T-cell (primary cell): ENCODE measurements around the gene C5orf34. TPM values are rescaled to one million over a fixed set of nuclear protein-coding genes. Genes with fewer than 3 reads are reported as not detected.
"Not testable (repeated sequence)": the region's sequence is repeated elsewhere in the genome, so short reads cannot be mapped to it uniquely, and the experiment has no call there.

Experiments used
- ATAC-seq, 4 experiments: fragments of 200-7000 bp in 3 of 4; fragments of 150-1000 bp in 1 of 4; cut with Tn5 transposase; replicated peaks in 1 of 4; 1 replicate in 3 of 4; 2 replicates in 1 of 4; pipeline ENCODE4 v1.10.0; 2021; ENCODE audit warnings: moderate library complexity in 3 of 4, mild to moderate bottlenecking in 2 of 4, moderate number of reproducible peaks in 1 of 4
- CTCF ChIA-PET, 2 donors: fragments of 300-600 bp; sonication (Branson Sonifier 250); formaldehyde crosslinking; loops; one replicate each; lab custom pipeline; 2022; ENCODE audit warnings: antibody characterized with exemption in 2 of 2; lab: Charles Lee
- POLR2A ChIA-PET, 2 donors: fragments of 300-600 bp; sonication (Branson Sonifier 250); formaldehyde crosslinking; loops; one replicate each; lab custom pipeline; 2022; ENCODE audit warnings: antibody characterized with exemption in 2 of 2; lab: Charles Lee
- DNase-seq, 35 experiments: peaks; one replicate each; pipeline versions ENCODE4 v3.0.0 to v3.0.0-alpha.2; 2013 to 2023
- H3K27ac ChIP-seq: one replicate; pipeline ENCODE4 v1.5.1; 2013; ENCODE audit warnings: low read length
- H3K27me3 ChIP-seq, 2 experiments: replicated peaks in 1 of 2; 1 replicate in 1 of 2; 2 replicates in 1 of 2; pipeline versions ENCODE4 v1.6.1 to v1.7.0; 2013; ENCODE audit warnings: low read length in 1 of 2, mixed read lengths in 1 of 2; ENCODE audit not compliant: control insufficient read depth in 2 of 2, insufficient read depth in 2 of 2; ENCODE audit errors: extremely low read depth in 1 of 2
- H3K36me3 ChIP-seq, 2 donors: 1 replicate in 1 of 2; 2 replicates in 1 of 2; pipeline versions ENCODE4 v1.6.1 to v1.7.0; 2013; ENCODE audit warnings: low read length in 1 of 2; ENCODE audit not compliant: control insufficient read depth in 2 of 2, insufficient read depth in 1 of 2; ENCODE audit errors: extremely low read depth in 1 of 2
- H3K4me1 ChIP-seq, 2 experiments: 1 replicate in 1 of 2; 2 replicates in 1 of 2; pipeline versions ENCODE4 v1.6.1 to v1.7.0; 2013; ENCODE audit warnings: low read length in 2 of 2, mixed read lengths in 1 of 2; ENCODE audit not compliant: insufficient read depth in 2 of 2, control insufficient read depth in 1 of 2; ENCODE audit errors: extremely low read depth in 1 of 2
- H3K4me3 ChIP-seq, 2 donors: 1 replicate in 1 of 2; 2 replicates in 1 of 2; pipeline versions ENCODE4 v1.5.1 to v1.7.0; 2013; ENCODE audit warnings: mild to moderate bottlenecking in 2 of 2, low read length in 1 of 2, moderate library complexity in 1 of 2; ENCODE audit not compliant: control insufficient read depth in 1 of 2; ENCODE audit errors: extremely low read depth in 1 of 2
- H3K9me3 ChIP-seq: 2 replicates; pipeline ENCODE4 v1.7.0; 2013
- H3K27ac Mint-ChIP-seq, 2 donors: one replicate each; pipeline ENCODE4 v1.8.0; 2020 to 2021; ENCODE audit warnings: mild to moderate bottlenecking in 2 of 2, mixed read lengths in 2 of 2
- H3K27me3 Mint-ChIP-seq, 2 donors: one replicate each; pipeline ENCODE4 v1.8.0; 2021 to 2022; ENCODE audit warnings: mixed read lengths in 2 of 2
- H3K36me3 Mint-ChIP-seq: one replicate; pipeline ENCODE4 v1.8.0; 2021; ENCODE audit warnings: mixed read lengths
- H3K4me1 Mint-ChIP-seq, 3 donors: one replicate each; pipeline ENCODE4 v1.8.0; 2020 to 2022; ENCODE audit warnings: mixed read lengths in 3 of 3, mild to moderate bottlenecking in 1 of 3
- H3K4me3 Mint-ChIP-seq, 3 donors: one replicate each; pipeline ENCODE4 v1.8.0; 2020 to 2022; ENCODE audit warnings: mild to moderate bottlenecking in 3 of 3, mixed read lengths in 3 of 3, moderate library complexity in 3 of 3
- H3K9me3 Mint-ChIP-seq, 3 donors: one replicate each; pipeline ENCODE4 v1.8.0; 2020 to 2022; ENCODE audit warnings: mixed read lengths in 3 of 3
- WGBS: methylation state at CpG from one replicate; pipeline ENCODE4 v1.1.5; 2013; ENCODE audit warnings: missing lambda C conversion rate; ENCODE audit not compliant: insufficient coverage; 5-methylcytosine and 5-hydroxymethylcytosine counted together
- total RNA-seq, 35 experiments: library from RNA in 6 of 35; stranded (reverse) in 6 of 35; fragments of 120-200 nt in 1 of 35; gene quantifications; one replicate each; pipeline versions ENCODE4 v1.2.1 to v1.2.4 and lab custom pipeline; 2013 to 2026

The C5orf34 gene
- total RNA-seq, 5 donors from 2014 or later (not counting 1 experiment from before 2014, with no cell fraction given): 1.0 to 4.2 (median 2.8) TPM

GRCh38 chr5:43551731-43552130, 36.8 kb upstream of the C5orf34 start:
- H3K27ac Mint-ChIP-seq: no peak overlapping the region
- H3K9me3 Mint-ChIP-seq: no peaks in the 10 kb centered on the region
- ChIA-PET CTCF (no interaction called here), POLR2A (no interaction called here)
- DNase-seq (no peak), ATAC-seq (no peak)
- Histone ChIP-seq H3K27ac (no peak overlapping the region), H3K36me3 (peaks cover 0 to 49% of the 10 kb centered on the region in 2 donors), H3K27me3 (no peaks in the 10 kb centered on the region), H3K4me1 (peaks cover 0 to 27% of the 10 kb centered on the region in 2 experiments), H3K9me3 (no peaks in the 10 kb centered on the region), H3K4me3 (no peak overlapping the region)
- no peaks in the 10 kb centered on the region for H3K27me3 Mint-ChIP-seq
- WGBS: no CpG with 5 or more reads among the region's 2 CpGs
- peaks cover 0 to 14% (median 14%) of the 10 kb centered on the region in 3 donors for H3K4me1 Mint-ChIP-seq
- peak overlapping the region in 1 of 3 donors; percentile 8 for H3K4me3 Mint-ChIP-seq
- H3K36me3 Mint-ChIP-seq: peaks cover 20% of the 10 kb centered on the region

- H3K4me3 ChIP-seq, ATAC-seq, POLR2A ChIA-PET, CTCF ChIA-PET, H3K9me3 ChIP-seq, H3K27me3 ChIP-seq, H3K27ac ChIP-seq, DNase-seq, H3K27me3 Mint-ChIP-seq, H3K9me3 Mint-ChIP-seq, H3K4me3 Mint-ChIP-seq, H3K27ac Mint-ChIP-seq: not testable (repeated sequence)
- WGBS: 100% methylated on average over 6 of the region's 8 CpGs
- Histone ChIP-seq H3K36me3 (peaks cover 4 to 61% of the 10 kb centered on the region in 2 donors), H3K4me1 (peaks cover 0 to 13% of the 10 kb centered on the region in 2 experiments)
- Mint-ChIP-seq H3K36me3 (peaks cover 38% of the 10 kb centered on the region), H3K4me1 (peaks cover 10 to 25% (median 24%) of the 10 kb centered on the region in 3 donors)
Measured at GRCh38 chr5:43549272-43549671, 34.3 kb upstream of the C5orf34 start.

GRCh38 chr5:43548358-43548757, 33.4 kb upstream of the C5orf34 start:
- Mint-ChIP-seq H3K9me3 (no peaks in the 10 kb centered on the region), H3K4me1 (peaks cover 12 to 28% (median 27%) of the 10 kb centered on the region in 3 donors), H3K36me3 (peaks cover 42% of the 10 kb centered on the region), H3K27ac (no peak overlapping the region), H3K4me3 (no peak overlapping the region), H3K27me3 (no peaks in the 10 kb centered on the region)
- WGBS: 90% methylated on average over 4 of the region's 5 CpGs
- CTCF ChIA-PET: no interaction called here
- Histone ChIP-seq H3K4me1 (peaks cover 0 to 11% of the 10 kb centered on the region in 2 experiments), H3K27ac (no peak overlapping the region), H3K4me3 (no peak overlapping the region), H3K36me3 (peaks cover 4 to 58% of the 10 kb centered on the region in 2 donors), H3K9me3 (no peaks in the 10 kb centered on the region), H3K27me3 (no peaks in the 10 kb centered on the region)
- DNase-seq: no peak
- ATAC-seq: no peak
- POLR2A ChIA-PET: interaction anchor here in 1 of 2 donors (0.6 kb wide), 1 partner anchor 9 kb away, joined by 3 read pairs; no protein-coding TSS in a partner anchor

GRCh38 chr5:43547532-43547931, 32.6 kb upstream of the C5orf34 start:
- no peaks in the 10 kb centered on the region for H3K27me3 ChIP-seq
- H3K9me3 Mint-ChIP-seq: no peaks in the 10 kb centered on the region
- CTCF ChIA-PET: no interaction called here
- H3K9me3 ChIP-seq: no peaks in the 10 kb centered on the region
- ATAC-seq (no peak), DNase-seq (no peak)
- peaks cover 12 to 32% (median 28%) of the 10 kb centered on the region in 3 donors for H3K4me1 Mint-ChIP-seq
- H3K27me3 Mint-ChIP-seq: no peaks in the 10 kb centered on the region
- no peak overlapping the region for H3K27ac Mint-ChIP-seq
- no CpG with 5 or more reads among the region's 2 CpGs for WGBS
- POLR2A ChIA-PET: no interaction called here
- H3K36me3 ChIP-seq: peaks cover 4 to 54% of the 10 kb centered on the region in 2 donors
- peaks cover 0 to 9% of the 10 kb centered on the region in 2 experiments for H3K4me1 ChIP-seq
- H3K27ac ChIP-seq: no peak overlapping the region
- peaks cover 47% of the 10 kb centered on the region for H3K36me3 Mint-ChIP-seq
- H3K4me3 ChIP-seq: no peak overlapping the region
- H3K4me3 Mint-ChIP-seq: no peak overlapping the region

GRCh38 chr5:43543434-43543833, 28.5 kb upstream of the C5orf34 start:
- Mint-ChIP-seq H3K4me1 (peaks cover 16 to 29% (median 18%) of the 10 kb centered on the region in 3 donors), H3K4me3 (no peak overlapping the region), H3K36me3 (peaks cover 58% of the 10 kb centered on the region), H3K9me3 (no peaks in the 10 kb centered on the region), H3K27ac (no peak overlapping the region), H3K27me3 (no peaks in the 10 kb centered on the region)
- Histone ChIP-seq H3K9me3 (no peaks in the 10 kb centered on the region), H3K27me3 (no peaks in the 10 kb centered on the region), H3K4me3 (no peak overlapping the region), H3K4me1 (no peaks in the 10 kb centered on the region), H3K36me3 (peaks cover 4 to 60% of the 10 kb centered on the region in 2 donors), H3K27ac (no peak overlapping the region)
- DNase-seq (no peak), ATAC-seq (no peak)
- ChIA-PET POLR2A (no interaction called here), CTCF (interaction anchor here (0.7 kb wide), 3 partner anchors 15 to 436 kb away, joined by 3 to 7 read pairs (median 5); no protein-coding TSS in a partner anchor)

GRCh38 chr5:43540746-43541145, 25.8 kb upstream of the C5orf34 start:
- Histone ChIP-seq H3K4me1 (no peaks in the 10 kb centered on the region), H3K27me3 (no peaks in the 10 kb centered on the region), H3K27ac (no peak overlapping the region), H3K36me3 (peaks cover under 1 to 59% of the 10 kb centered on the region in 2 donors), H3K4me3 (no peak overlapping the region), H3K9me3 (no peaks in the 10 kb centered on the region)
- Mint-ChIP-seq H3K4me1 (peaks cover 18 to 22% (median 18%) of the 10 kb centered on the region in 3 donors), H3K27ac (no peak overlapping the region), H3K4me3 (no peak overlapping the region), H3K36me3 (peaks cover 55% of the 10 kb centered on the region), H3K27me3 (no peaks in the 10 kb centered on the region), H3K9me3 (no peaks in the 10 kb centered on the region)
- POLR2A ChIA-PET: interaction anchor here (0.6 kb wide), 2 partner anchors 14 to 30 kb away, joined by 3 read pairs; no protein-coding TSS in a partner anchor
- ATAC-seq (no peak), DNase-seq (no peak)
- CTCF ChIA-PET: interaction anchor here (0.6 to 0.9 kb wide), 3 partner anchors 25 to 1117 kb away, joined by 3 to 4 read pairs (median 3); partner anchors contain the start of genes C5orf34 (in 1 of the 2) and GHR (in 1 of the 2)
- no CpG with 5 or more reads among the region's 6 CpGs for WGBS
